ENCODE results near the gene FLT3.
"Not testable (repeated sequence)": the region's sequence is repeated elsewhere in the genome, so short reads cannot be mapped to it uniquely, and the experiment has no call there.

FLT3 gene

GRCh38 chr13:27971236-27971645 is 129.1 kb downstream of the FLT3 start:
- no peak for DNase-seq

- DNase-seq: no peak
Measured at GRCh38 chr13:27970382-27971235, 129.8 kb downstream of the FLT3 start.

DNA sequence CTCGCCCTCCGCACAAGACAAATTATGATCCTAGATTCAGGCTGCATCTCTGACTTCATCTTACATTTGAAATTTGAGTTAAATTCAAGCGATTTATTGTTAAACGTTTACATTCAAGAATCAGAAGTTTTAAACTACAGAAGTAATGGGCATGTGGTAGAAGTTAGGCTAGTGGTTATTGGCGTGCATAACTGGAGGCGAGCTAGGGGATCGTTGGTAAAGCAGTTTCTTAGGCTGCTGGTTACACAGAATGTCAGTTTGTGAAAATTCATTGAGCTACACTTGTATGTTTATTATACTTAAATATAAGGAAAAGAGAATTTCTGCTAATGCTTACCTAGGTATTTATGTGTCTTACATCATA is 130.5 kb downstream of the FLT3 start:
- DNase-seq: no peak

DNA sequence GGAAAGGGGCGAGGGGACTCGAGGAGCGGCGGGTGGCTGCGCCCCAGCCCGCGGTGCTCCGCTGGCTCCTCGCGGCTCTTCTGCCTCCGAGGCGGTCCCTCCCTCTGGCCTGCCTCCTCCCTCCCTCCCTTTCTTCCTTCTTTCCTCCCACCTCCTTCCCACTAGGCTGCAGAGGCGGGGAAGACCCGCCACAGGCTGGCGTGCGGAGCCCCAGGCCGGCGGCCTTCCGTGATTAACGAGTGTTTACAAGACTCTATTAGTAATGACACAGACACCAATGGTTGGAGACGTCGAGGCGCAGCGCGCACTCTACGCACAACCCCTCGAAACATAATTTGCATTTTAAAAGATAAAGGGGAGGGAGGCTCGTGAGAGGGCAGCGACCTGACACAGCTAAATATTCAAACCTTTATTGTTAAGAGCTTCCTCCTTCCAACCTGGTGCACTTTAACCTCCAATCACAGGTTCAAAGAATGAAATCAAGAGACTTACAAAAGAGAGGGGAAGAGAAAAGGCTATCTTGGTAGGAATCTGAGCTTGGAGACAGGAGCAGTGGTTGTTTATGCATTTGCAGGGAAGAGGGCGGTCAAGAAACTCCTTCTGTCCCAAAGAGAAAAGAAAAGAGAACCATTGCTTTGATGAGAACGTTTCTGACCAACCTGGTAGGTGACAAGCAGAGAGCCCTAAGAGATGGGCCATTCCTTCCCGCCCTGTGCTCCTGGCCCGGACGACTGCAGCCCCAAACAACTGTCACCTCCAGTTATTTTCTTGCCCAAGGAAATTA is 131.1 kb downstream of the FLT3 start, which contains the start of gene CDX2:
Gene CDX2, minus strand, starts transcription at position 234 of the 784 bp plus-strand sequence. CDS start 309 bp downstream, outside the sequence.
- DNase-seq: no peak

GRCh38 chr13:27968316-27969081 is 131.9 kb downstream of the FLT3 start:
- no peak for DNase-seq

- DNase-seq: no peak
Measured at GRCh38 chr13:27967736-27968315, 132.6 kb downstream of the FLT3 start.

- DNase-seq: peak; percentile 20 to 21
Measured at GRCh38 chr13:27967203-27967735, 133.1 kb downstream of the FLT3 start.

- no peak for DNase-seq
Measured at GRCh38 chr13:27966641-27967202, 133.7 kb downstream of the FLT3 start.

GRCh38 chr13:27965740-27966640 is 134.4 kb downstream of the FLT3 start:
- no peak for DNase-seq

- no peak for DNase-seq
Measured at GRCh38 chr13:27965343-27965739, 135.0 kb downstream of the FLT3 start.

- no peak for DNase-seq
Measured at GRCh38 chr13:27964741-27965323, 135.5 kb downstream of the FLT3 start.

- DNase-seq: not testable (repeated sequence)
Measured at GRCh38 chr13:27964206-27964605, 136.2 kb downstream of the FLT3 start.

DNA sequence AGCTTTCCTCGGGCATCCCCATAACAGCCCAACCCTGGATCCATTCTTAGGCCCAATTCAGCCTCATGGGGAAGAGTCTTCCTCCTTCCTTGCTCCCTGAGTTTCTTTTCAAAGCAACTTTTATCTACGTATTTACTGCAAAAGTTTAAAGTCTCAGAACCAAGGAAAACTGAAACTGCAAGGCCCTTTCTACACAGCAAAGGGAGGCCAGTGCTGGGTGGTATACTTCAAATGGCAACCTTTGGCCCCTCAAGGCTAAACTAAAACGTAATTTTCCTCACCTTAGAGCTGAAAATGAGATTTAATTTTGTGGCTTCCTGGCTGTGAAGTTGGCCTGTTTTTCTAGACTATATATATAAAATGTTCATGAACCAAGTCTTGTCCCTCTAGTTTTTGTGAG is 136.9 kb downstream of the FLT3 start:
- DNase-seq: no peak

- DNase-seq: no peak
Measured at GRCh38 chr13:27962982-27963381, 137.4 kb downstream of the FLT3 start.

GRCh38 chr13:27962128-27962841 is 138.1 kb downstream of the FLT3 start:
- no peak for DNase-seq

GRCh38 chr13:27961227-27962085 is 138.9 kb downstream of the FLT3 start:
- no peak for DNase-seq

GRCh38 chr13:27960362-27961226 is 139.8 kb downstream of the FLT3 start:
- DNase-seq: peak; percentile 39 to 47

DNA sequence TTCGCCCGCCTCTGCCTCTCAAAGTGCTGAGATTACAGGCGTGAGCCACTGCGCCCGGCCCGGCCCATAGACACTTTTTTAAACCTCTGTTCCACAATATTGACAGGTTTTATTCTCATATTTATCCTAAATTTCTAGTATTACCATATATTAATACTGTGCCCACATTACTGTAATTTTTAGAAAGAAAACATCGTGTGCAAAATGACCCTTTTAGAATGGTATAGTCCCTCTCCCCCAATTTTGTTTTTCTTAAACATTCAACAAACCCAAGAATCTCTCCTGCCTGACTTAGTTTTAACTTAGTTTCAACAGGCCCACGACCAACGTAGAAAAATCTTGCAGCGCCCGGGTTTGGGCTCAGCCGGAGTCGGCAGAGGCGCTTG is 140.4 kb downstream of the FLT3 start:
- no peak for DNase-seq

Measured in inflammatory macrophage (primary cell).